A549 (cell line): ENCODE results near the gene AUH. TPM values are rescaled to one million over a fixed set of nuclear protein-coding genes. Genes with fewer than 3 reads are reported as not detected.

ENCODE experiments used
- ATAC-seq, 2 experiments: fragments of 200-7000 bp in 1 of 2; fragments of >200 bp in 1 of 2; cut with Nextera tagmentation in 1 of 2; cut with Tn5 transposase in 1 of 2; 3 replicates each; pipeline versions ENCODE4 v1.8.0 to v1.9.1; 2018 to 2020; ENCODE audit warnings: mild to moderate bottlenecking in 1 of 2, moderate library complexity in 1 of 2
- CTCF ChIA-PET: fragments of 300-600 bp; sonication (Branson Sonifier 250); formaldehyde crosslinking; extraction: SDS; loops from one replicate; lab custom pipeline; 2021; ENCODE audit warnings: antibody characterized with exemption, inconsistent platforms; lab: Yijun Ruan, JAX
- POLR2A ChIA-PET: fragments of 350-600 bp; formaldehyde crosslinking; extraction: SDS; loops from one replicate; lab custom pipeline; 2021; ENCODE audit warnings: antibody characterized with exemption, inconsistent platforms; lab: Yijun Ruan, JAX
- DNase-seq, 2 experiments: peaks; one replicate each; pipeline versions ENCODE4 v3.0.0 to v3.0.0-alpha.2; 2011 to 2016; ENCODE audit warnings: low read depth in 1 of 2, low spot score in 1 of 2
- FAIRE-seq: peaks from 2 replicates; lab custom pipeline; 2011; peaks lifted over from hg19 to GRCh38; lab: Jason Lieb, UNC
- H3K27ac ChIP-seq, 2 experiments: fragments of >200 bp; sonication (Bioruptor Twin); formaldehyde crosslinking; 3 replicates each; pipeline ENCODE4 v1.5.1; 2016 to 2017
- H3K4me1 ChIP-seq: fragments of >200 bp; sonication (Bioruptor Twin); formaldehyde crosslinking; 3 replicates; pipeline ENCODE4 v1.6.1; 2016
- H3K4me2 ChIP-seq: fragments of >200 bp; sonication (Bioruptor Twin); formaldehyde crosslinking; 3 replicates; pipeline ENCODE4 v1.6.1; 2016
- H3K4me3 ChIP-seq: fragments of >200 bp; sonication (Bioruptor Twin); formaldehyde crosslinking; 3 replicates; pipeline ENCODE4 v1.5.1; 2016
- H3K9me3 ChIP-seq: fragments of >200 bp; sonication (Bioruptor Twin); formaldehyde crosslinking; 3 replicates; pipeline ENCODE4 v1.6.1; 2016
- ATOH8 ChIP-seq: fragments of 250-450 bp; sonication (Bioruptor Pico); IDR thresholded peaks from 2 replicates; pipeline ENCODE4 v1.5.0; 2020; ENCODE audit warnings: low read depth, mild to moderate bottlenecking, moderate library complexity
- CBX8 ChIP-seq: fragments of 200-600 bp; sonication (generic); IDR thresholded peaks from 2 replicates; pipeline ENCODE4 v1.6.1; 2016
- CEBPB ChIP-seq, 2 experiments: fragments of >200 bp in 1 of 2; sonication (Bioruptor Twin) in 1 of 2; formaldehyde crosslinking in 1 of 2; IDR thresholded peaks; 2 replicates each; pipeline ENCODE4 v1.6.1; 2012 to 2016
- CTCF ChIP-seq: fragments of >200 bp; sonication (Bioruptor Twin); formaldehyde crosslinking; IDR thresholded peaks from 3 replicates; pipeline ENCODE4 v1.5.1; 2016
- EHF ChIP-seq: fragments of 250-450 bp; sonication (Bioruptor Pico); IDR thresholded peaks from 2 replicates; pipeline ENCODE4 v1.5.0; 2020; ENCODE audit warnings: mild to moderate bottlenecking
- EP300 ChIP-seq, 2 experiments: fragments of >200 bp; sonication (Bioruptor Twin); formaldehyde crosslinking; IDR thresholded peaks; 2 replicates in 1 of 2; 3 replicates in 1 of 2; pipeline ENCODE4 v1.6.1; 2016 to 2017
- ESRRA ChIP-seq: fragments of 150-350 bp; IDR thresholded peaks from 2 replicates; pipeline ENCODE4 v1.6.1; 2014; ENCODE audit warnings: mild to moderate bottlenecking, low read length, borderline replicate concordance
- FOSL2 ChIP-seq, 2 experiments: fragments of 450-650 bp in 1 of 2; fragments of >200 bp in 1 of 2; sonication (Bioruptor Twin) in 1 of 2; formaldehyde crosslinking; IDR thresholded peaks; 2 replicates each; pipeline versions ENCODE4 v1.5.0 to v1.6.1; 2016 to 2020; ENCODE audit warnings: mild to moderate bottlenecking in 1 of 2, moderate library complexity in 1 of 2
- HDAC2 ChIP-seq: fragments of 200-600 bp; sonication (generic); IDR thresholded peaks from 2 replicates; pipeline ENCODE4 v1.6.1; 2016
- HES2 ChIP-seq: fragments of >200 bp; sonication (Bioruptor Twin); formaldehyde crosslinking; IDR thresholded peaks from 2 replicates; pipeline ENCODE4 v1.6.1; 2016
- HEYL ChIP-seq: fragments of 250-450 bp; sonication (Bioruptor Pico); IDR thresholded peaks from 2 replicates; pipeline ENCODE4 v1.8.0; 2021; ENCODE audit warnings: mild to moderate bottlenecking, moderate library complexity
- HMGXB4 ChIP-seq: fragments of 250-450 bp; sonication (Bioruptor Pico); IDR thresholded peaks from 2 replicates; pipeline ENCODE4 v1.5.0; 2021; ENCODE audit warnings: mild to moderate bottlenecking, moderate library complexity, borderline replicate concordance
- HOXB5 ChIP-seq: fragments of 250-450 bp; sonication (Bioruptor Pico); IDR thresholded peaks from 2 replicates; pipeline ENCODE4 v1.5.0; 2020; ENCODE audit warnings: mild to moderate bottlenecking, moderate library complexity
- JUN ChIP-seq, 2 experiments: fragments of >200 bp; sonication (Bioruptor Twin); formaldehyde crosslinking; IDR thresholded peaks; 2 replicates in 1 of 2; 3 replicates in 1 of 2; pipeline ENCODE4 v1.6.1; 2016 to 2017
- KDM1A ChIP-seq: fragments of 200-600 bp; sonication (generic); IDR thresholded peaks from 2 replicates; pipeline ENCODE4 v1.6.1; 2016; ENCODE audit warnings: low read depth, mild to moderate bottlenecking
- MAZ ChIP-seq: fragments of 150-350 bp; IDR thresholded peaks from 2 replicates; pipeline ENCODE4 v1.6.1; 2014; ENCODE audit warnings: antibody characterized with exemption, low read depth, low read length, borderline replicate concordance
- NPAS2 ChIP-seq: fragments of 250-450 bp; sonication (Bioruptor Pico); IDR thresholded peaks from 2 replicates; pipeline ENCODE4 v1.8.0; 2022; ENCODE audit warnings: mild to moderate bottlenecking, moderate library complexity, borderline replicate concordance
- POLR2A ChIP-seq: IDR thresholded peaks from 2 replicates; pipeline ENCODE4 v1.6.1; 2012; ENCODE audit warnings: mild to moderate bottlenecking, low read length
- POLR2AphosphoS2 ChIP-seq: conservative IDR thresholded peaks from 2 replicates; pipeline ENCODE4 v1.6.1; 2012; ENCODE audit warnings: low read length, improper control_type of control experiment, inconsistent platforms
- RAD21 ChIP-seq, 2 experiments: fragments of >200 bp in 1 of 2; sonication (Bioruptor Twin) in 1 of 2; formaldehyde crosslinking in 1 of 2; IDR thresholded peaks in 1 of 2; conservative IDR thresholded peaks in 1 of 2; 2 replicates in 1 of 2; 3 replicates in 1 of 2; pipeline ENCODE4 v1.6.1; 2012 to 2018; ENCODE audit warnings: inconsistent platforms in 1 of 2
- RFX5 ChIP-seq: fragments of 450-650 bp; IDR thresholded peaks from 2 replicates; pipeline ENCODE4 v1.7.1; 2014; ENCODE audit warnings: antibody characterized with exemption, mild to moderate bottlenecking, moderate library complexity
- RNF2 ChIP-seq: fragments of 200-600 bp; sonication (generic); IDR thresholded peaks from 2 replicates; pipeline ENCODE4 v1.6.1; 2016; ENCODE audit warnings: low read depth, mild to moderate bottlenecking, antibody characterized with exemption, moderate library complexity, borderline replicate concordance
- SREBF2 ChIP-seq: fragments of 450-650 bp; IDR thresholded peaks from 2 replicates; pipeline ENCODE4 v1.6.1; 2014; ENCODE audit warnings: mild to moderate bottlenecking, moderate library complexity
- TFCP2L1 ChIP-seq: fragments of 250-450 bp; sonication (Bioruptor Pico); IDR thresholded peaks from 2 replicates; pipeline ENCODE4 v1.5.0; 2021; ENCODE audit warnings: mild to moderate bottlenecking
- ZC3H11A ChIP-seq: fragments of 450-650 bp; IDR thresholded peaks from 2 replicates; pipeline ENCODE4 v1.6.1; 2014; ENCODE audit warnings: antibody characterized with exemption, mild to moderate bottlenecking
- WGBS: methylation state at CpG from one replicate; pipeline ENCODE4 v1.1.6; 2017; ENCODE audit errors: missing lambda C conversion rate; 5-methylcytosine and 5-hydroxymethylcytosine counted together
- polyA plus RNA-seq, 4 experiments: library from polyadenylated mRNA; depleted of rRNA in 3 of 4; stranded (reverse); fragments of >200 nt; fragmentation: RNase III in 1 of 4; extraction: RNeasy Plus Mini Kit Qiagen cat#74134 plus additional on column Dnase treatment in 1 of 4; gene quantifications; 2 replicates in 3 of 4; 3 replicates in 1 of 4; pipeline ENCODE4 v1.2.3, GENCODE V29; 2011 to 2017

AUH gene
- polyA plus RNA-seq, 2 of the 4 experiments (the other 2 are of a cell fraction), result 11.1 to 15.9 TPM

GRCh38 chr9:91342575-91342974 is 19.1 kb downstream of the AUH start:
- CTCF ChIA-PET, result interaction anchor here (0.9 to 2.0 kb wide), 3 partner anchors 12 to 305 kb away, joined by 3 to 5 read pairs (median 3); no protein-coding TSS in a partner anchor
- Histone ChIP-seq H3K9me3 (no peaks in the 10 kb centered on the region), H3K4me3 (no peak overlapping the region), H3K4me2 (no peak overlapping the region), H3K4me1 (no peaks in the 10 kb centered on the region), H3K27ac (no peak overlapping the region)
- WGBS, result 71% methylated on average over 3 of the region's 3 CpGs
- FAIRE-seq (no peak), ATAC-seq (no peak), DNase-seq (no peak)
- POLR2A ChIA-PET, result no interaction called here
- no peak for TF ChIP-seq HMGXB4 (CRISPR knock-in tag)
- no peak for TF ChIP-seq RFX5
- TF ChIP-seq NPAS2 (CRISPR knock-in tag), result no peak
- TF ChIP-seq RNF2, result no peak
- TF ChIP-seq EP300 (IDR thresholded peaks at IDR 0.05), result no peak
- no peak for TF ChIP-seq POLR2AphosphoS2
- TF ChIP-seq TFCP2L1 (CRISPR knock-in tag), result no peak
- no peak for TF ChIP-seq KDM1A
- no peak for TF ChIP-seq EHF (CRISPR knock-in tag)
- no peak for TF ChIP-seq ESRRA
- no peak for TF ChIP-seq ATOH8 (CRISPR knock-in tag)
- TF ChIP-seq RAD21 (conservative IDR thresholded peaks at IDR 0.05 in 1 of 2, IDR thresholded peaks at IDR 0.05 in 1 of 2), result no peak
- no peak for TF ChIP-seq ZC3H11A
- TF ChIP-seq SREBF2, result no peak
- TF ChIP-seq CEBPB (IDR thresholded peaks at IDR 0.05), result no peak
- no peak for TF ChIP-seq CTCF
- no peak for TF ChIP-seq CBX8
- TF ChIP-seq HOXB5, result no peak
- no peak for TF ChIP-seq HDAC2
- TF ChIP-seq HES2, result no peak

GRCh38 chr9:91341749-91342148 is 20.0 kb downstream of the AUH start:
- Histone ChIP-seq H3K4me1 (no peaks in the 10 kb centered on the region), H3K4me3 (no peak overlapping the region), H3K27ac (no peak overlapping the region), H3K9me3 (no peaks in the 10 kb centered on the region), H3K4me2 (no peak overlapping the region)
- CTCF ChIA-PET, result interaction anchor here (0.5 to 2.0 kb wide), 4 partner anchors 13 to 358 kb away, joined by 3 to 5 read pairs (median 4); no protein-coding TSS in a partner anchor
- FAIRE-seq (no peak), ATAC-seq (no peak), DNase-seq (no peak)
- WGBS, result 60% methylated on average over 3 of the region's 3 CpGs
- POLR2A ChIA-PET, result no interaction called here
- TF ChIP-seq FOSL2 (IDR thresholded peaks at IDR 0.05) (no peak), FOSL2 (CRISPR knock-in tag; IDR thresholded peaks at IDR 0.05) (no peak), HEYL (no peak), POLR2A (no peak), CBX8 (no peak), EHF (CRISPR knock-in tag) (no peak), JUN (IDR thresholded peaks at IDR 0.05) (no peak), MAZ (no peak)
- TF ChIP-seq, all 56 proteins: peak for 0
